Spleen (tissue), 11 donors: ENCODE measurements around the gene CCL2. TPM values are rescaled to one million over a fixed set of nuclear protein-coding genes. Genes with fewer than 3 reads are reported as not detected.
"Not testable (repeated sequence)": the region's sequence is repeated elsewhere in the genome, so short reads cannot be mapped to it uniquely, and the experiment has no call there.

Experiments used
- DNase-seq: peaks from one replicate; pipeline ENCODE4 v3.0.0-alpha.2; 2020
- H3K27ac ChIP-seq, 8 donors: fragments of 200-600 bp; sonication (generic) in 7 of 8; 1 replicate in 4 of 8; 2 replicates in 4 of 8; pipeline versions ENCODE4 v1.5.0 to v1.8.0; 2016 to 2021; ENCODE audit warnings: inconsistent platforms in 4 of 8, mild to moderate bottlenecking in 4 of 8, moderate library complexity in 1 of 8
- H3K27me3 ChIP-seq, 7 donors: fragments of 200-600 bp; sonication (generic) in 6 of 7; replicated peaks in 1 of 7; 1 replicate in 4 of 7; 2 replicates in 3 of 7; pipeline versions ENCODE4 v1.5.0 to v1.8.0; 2016 to 2021; ENCODE audit warnings: inconsistent platforms in 3 of 7, mild to moderate bottlenecking in 1 of 7
- H3K36me3 ChIP-seq, 6 donors: fragments of 200-600 bp; sonication (generic) in 5 of 6; 1 replicate in 4 of 6; 2 replicates in 2 of 6; pipeline versions ENCODE4 v1.5.0 to v1.8.0; 2016 to 2021; ENCODE audit warnings: inconsistent platforms in 2 of 6
- H3K4me1 ChIP-seq, 6 donors: fragments of 200-600 bp; sonication (generic) in 5 of 6; 1 replicate in 3 of 6; 2 replicates in 3 of 6; pipeline versions ENCODE4 v1.5.0 to v1.8.0; 2016 to 2021; ENCODE audit warnings: inconsistent platforms in 3 of 6
- H3K4me3 ChIP-seq, 8 donors: fragments of 200-600 bp; sonication (generic) in 7 of 8; 1 replicate in 4 of 8; 2 replicates in 4 of 8; pipeline versions ENCODE4 v1.5.0 to v1.8.0; 2016 to 2021; ENCODE audit warnings: inconsistent platforms in 4 of 8, mild to moderate bottlenecking in 4 of 8, moderate library complexity in 2 of 8
- H3K9me3 ChIP-seq, 8 donors: fragments of 200-600 bp; sonication (generic) in 7 of 8; 1 replicate in 4 of 8; 2 replicates in 4 of 8; pipeline versions ENCODE4 v1.5.0 to v1.8.0; 2016 to 2021; ENCODE audit warnings: inconsistent platforms in 4 of 8
- CTCF ChIP-seq, 11 experiments: fragments of 200-600 bp in 7 of 11; fragments of 450-650 bp in 4 of 11; sonication (generic) in 4 of 11; IDR thresholded peaks in 8 of 11; conservative IDR thresholded peaks in 3 of 11; 1 replicate in 7 of 11; 2 replicates in 4 of 11; pipeline versions ENCODE4 v1.4.0 to v1.8.0; 2016 to 2021; ENCODE audit warnings: antibody characterized with exemption in 11 of 11, inconsistent platforms in 4 of 11, mild to moderate bottlenecking in 1 of 11
- POLR2A ChIP-seq, 3 donors: fragments of 450-650 bp; IDR thresholded peaks; one replicate each; pipeline ENCODE4 v1.5.1; 2017; ENCODE audit warnings: antibody characterized with exemption in 3 of 3, mild to moderate bottlenecking in 1 of 3
- POLR2AphosphoS5 ChIP-seq, 3 donors: sonication (generic); formaldehyde crosslinking; IDR thresholded peaks; one replicate each; pipeline ENCODE4 v1.5.1; 2017; ENCODE audit warnings: antibody characterized with exemption in 3 of 3
- WGBS, 5 donors: extraction: QIAGEN DNeasy Blood & Tissue Kit in 3 of 5; methylation state at CpG; one replicate each; pipeline versions ENCODE4 v1.1.5 to v1.1.7; 2013 to 2018; 5-methylcytosine and 5-hydroxymethylcytosine counted together
- intact Hi-C: fragments of 100-400 bp; cut with DNase I; formaldehyde crosslinking; loops from one replicate; pipeline ENCODE4 v1.15.0; 2023; ENCODE audit warnings: low total_unique reads
- polyA plus RNA-seq, 3 donors: library from polyadenylated mRNA; stranded (reverse); fragments of 200-250 nt; gene quantifications; one replicate each; pipeline ENCODE4 v1.2.1, GENCODE V29; 2013
- total RNA-seq, 7 donors: library from RNA; depleted of rRNA in 3 of 7; stranded (reverse); fragments of >200 nt in 3 of 7; fragmentation: NEBNext Ultra II Directional in 4 of 7; extraction: Animal tissue kit (Norgen Biotek cat#: 25700) in 4 of 7; gene quantifications; one replicate each; pipeline versions ENCODE4 v1.1.0 to v1.2.1, GENCODE V29; 2016 to 2021
- donor health status: healthy with polysubstance abuse.
- donor health status: DM: no; HTN: no; CAD: no; lungs with moderate emphysema.
- donor health status: DM: no; HTN: no; CAD: no.
- donor health status: Bipolar disorder and iron deficiency.
- donor health status: healthy.
- donor health status: DM: no; HTN: no; CAD: no.
- donor health status: DM: yes; HTN: yes; CAD: no.

Gene CCL2
- total and polyA plus RNA-seq, 10 donors = 4.6 to 70.7 (median 13.7) TPM

- WGBS, 5 donors = 76 to 89% (median 84%) methylated on average over 3 of the region's 3 CpGs
- no peak overlapping the region for H3K27ac ChIP-seq
- intact Hi-C loops = no loop called here
- H3K36me3 ChIP-seq = no peaks in the 10 kb centered on the region
- peaks cover 0 to 22% (median 10%) of the 10 kb centered on the region in 8 donors for H3K9me3 ChIP-seq
- H3K27me3 ChIP-seq = peaks cover 0 to 27% (median 0%) of the 10 kb centered on the region in 7 donors
- H3K4me1 ChIP-seq = peaks cover 0 to 7% (median under 1%) of the 10 kb centered on the region in 6 donors
- DNase-seq = no peak
- no peak overlapping the region for H3K4me3 ChIP-seq
- TF ChIP-seq POLR2AphosphoS5 (IDR thresholded peaks at IDR 0.05) = no peak
- TF ChIP-seq CTCF (IDR thresholded peaks at IDR 0.05 in 8 of 11, conservative IDR thresholded peaks at IDR 0.05 in 3 of 11) = no peak
- TF ChIP-seq POLR2A (IDR thresholded peaks at IDR 0.05) = no peak
Observed at GRCh38 chr17:34226011-34226743, 28.9 kb upstream of the CCL2 start.

- H3K36me3 ChIP-seq = no peaks in the 10 kb centered on the region
- H3K27ac ChIP-seq = no peak overlapping the region
- TF ChIP-seq CTCF (IDR thresholded peaks at IDR 0.05 in 8 of 11, conservative IDR thresholded peaks at IDR 0.05 in 3 of 11) = no peak
- peaks cover 0 to 22% (median 10%) of the 10 kb centered on the region in 8 donors for H3K9me3 ChIP-seq
- no peak for DNase-seq
- H3K4me1 ChIP-seq = peaks cover 0 to 2% (median 0%) of the 10 kb centered on the region in 6 donors
- H3K27me3 ChIP-seq = peaks cover 0 to 27% (median 0%) of the 10 kb centered on the region in 7 donors
- intact Hi-C loops = no loop called here
- no peak overlapping the region for H3K4me3 ChIP-seq
Observed at GRCh38 chr17:34226744-34227034, 28.4 kb upstream of the CCL2 start.

- H3K4me3 ChIP-seq, H3K4me1 ChIP-seq, DNase-seq, intact Hi-C loops, H3K27ac ChIP-seq, H3K36me3 ChIP-seq: not testable (repeated sequence)
- 77 to 91% (median 85%) methylated on average over 2 of the region's 2 CpGs for WGBS, 5 donors
- Histone ChIP-seq H3K9me3 (peaks cover 0 to 22% (median 10%) of the 10 kb centered on the region in 8 donors), H3K27me3 (peaks cover 0 to 27% (median 0%) of the 10 kb centered on the region in 7 donors)
Observed at GRCh38 chr17:34227293-34227692, 27.8 kb upstream of the CCL2 start.

GRCh38 chr17:34227707-34228106, 27.4 kb upstream of the CCL2 start:
- WGBS, 5 donors = 64 to 84% (median 67%) methylated on average over 3 of the region's 3 CpGs
- Histone ChIP-seq H3K9me3 (peaks cover 0 to 22% (median 10%) of the 10 kb centered on the region in 8 donors), H3K4me3 (no peak overlapping the region), H3K27ac (no peak overlapping the region), H3K27me3 (peaks cover 0 to 27% (median 0%) of the 10 kb centered on the region in 7 donors), H3K36me3 (no peaks in the 10 kb centered on the region), H3K4me1 (no peaks in the 10 kb centered on the region)
- DNase-seq = no peak
- intact Hi-C loops = no loop called here
- TF ChIP-seq POLR2AphosphoS5 (IDR thresholded peaks at IDR 0.05) (no peak), CTCF (IDR thresholded peaks at IDR 0.05 in 8 of 11, conservative IDR thresholded peaks at IDR 0.05 in 3 of 11) (no peak), POLR2A (IDR thresholded peaks at IDR 0.05) (no peak)
